Measurements from ENCODE around the gene LRP1B.

Gene LRP1B

DNA sequence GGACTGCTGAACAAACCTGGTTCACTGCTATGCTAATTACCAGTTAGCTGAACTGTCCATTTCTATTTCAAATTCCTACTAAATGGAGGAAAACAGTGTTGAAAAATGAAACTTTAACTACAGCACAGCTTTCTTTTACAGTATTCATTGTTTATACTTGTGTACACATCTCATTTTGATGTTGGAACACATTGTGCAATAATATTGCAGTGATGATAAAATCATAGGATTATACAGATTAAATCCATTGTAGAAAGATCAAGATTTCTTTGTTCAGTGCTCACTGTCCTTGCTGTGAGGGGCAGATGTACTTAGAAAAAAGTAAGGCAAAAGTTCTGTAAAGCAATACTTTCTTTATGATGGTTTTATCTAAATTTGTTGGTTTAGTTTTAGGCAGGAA is 1055.1 kb downstream of the LRP1B start:
- Mint-ChIP-seq H3K4me3 (no peak overlapping the region), H3K4me1 (no peaks in the 10 kb centered on the region), H3K27ac (no peak overlapping the region), H3K27me3 (ENCODE audit: low read depth) (no peaks in the 10 kb centered on the region), H3K9me3 (no peaks in the 10 kb centered on the region), H3K36me3 (ENCODE audit: low read depth) (no peaks in the 10 kb centered on the region)
- TF ChIP-seq, protein P1, sequence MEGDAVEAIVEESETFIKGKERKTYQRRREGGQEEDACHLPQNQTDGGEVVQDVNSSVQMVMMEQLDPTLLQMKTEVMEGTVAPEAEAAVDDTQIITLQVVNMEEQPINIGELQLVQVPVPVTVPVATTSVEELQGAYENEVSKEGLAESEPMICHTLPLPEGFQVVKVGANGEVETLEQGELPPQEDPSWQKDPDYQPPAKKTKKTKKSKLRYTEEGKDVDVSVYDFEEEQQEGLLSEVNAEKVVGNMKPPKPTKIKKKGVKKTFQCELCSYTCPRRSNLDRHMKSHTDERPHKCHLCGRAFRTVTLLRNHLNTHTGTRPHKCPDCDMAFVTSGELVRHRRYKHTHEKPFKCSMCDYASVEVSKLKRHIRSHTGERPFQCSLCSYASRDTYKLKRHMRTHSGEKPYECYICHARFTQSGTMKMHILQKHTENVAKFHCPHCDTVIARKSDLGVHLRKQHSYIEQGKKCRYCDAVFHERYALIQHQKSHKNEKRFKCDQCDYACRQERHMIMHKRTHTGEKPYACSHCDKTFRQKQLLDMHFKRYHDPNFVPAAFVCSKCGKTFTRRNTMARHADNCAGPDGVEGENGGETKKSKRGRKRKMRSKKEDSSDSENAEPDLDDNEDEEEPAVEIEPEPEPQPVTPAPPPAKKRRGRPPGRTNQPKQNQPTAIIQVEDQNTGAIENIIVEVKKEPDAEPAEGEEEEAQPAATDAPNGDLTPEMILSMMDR (IDR thresholded peaks at IDR 0.05; ENCODE audit: unreplicated experiment in 3 of 3): no peak

DNA sequence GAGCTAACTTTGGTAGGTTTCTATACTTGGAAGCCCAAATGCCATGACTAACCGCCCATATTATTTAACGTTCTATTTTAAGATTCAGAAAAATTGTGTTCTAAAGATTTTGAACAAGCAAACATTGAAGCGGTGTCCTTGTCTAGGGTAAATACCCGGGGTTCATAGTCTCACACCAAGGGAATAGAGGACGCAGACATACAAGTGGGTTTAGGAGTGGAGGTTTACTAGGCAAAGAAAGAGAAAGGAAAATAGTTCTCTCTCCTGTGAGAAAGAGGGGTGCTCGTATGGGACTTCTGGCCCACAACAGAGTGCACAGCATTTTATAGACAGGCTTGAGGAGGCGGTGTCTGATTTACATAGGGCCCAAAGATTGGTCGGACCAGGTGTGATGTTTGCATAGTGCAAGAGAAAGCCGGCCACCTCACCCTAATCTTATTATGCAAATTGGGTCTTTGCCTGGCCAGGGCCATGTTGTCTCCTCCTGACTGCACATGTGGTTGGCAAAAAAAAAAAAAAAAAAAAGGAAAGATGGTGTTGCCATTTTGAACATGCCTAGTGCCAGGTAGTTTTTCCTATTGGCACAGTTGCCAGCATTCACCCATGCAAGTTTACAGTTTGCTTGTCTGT is 1062.6 kb downstream of the LRP1B start:
- Mint-ChIP-seq H3K9me3 (no peaks in the 10 kb centered on the region), H3K4me1 (no peaks in the 10 kb centered on the region), H3K27me3 (ENCODE audit: low read depth) (no peaks in the 10 kb centered on the region)

DNA sequence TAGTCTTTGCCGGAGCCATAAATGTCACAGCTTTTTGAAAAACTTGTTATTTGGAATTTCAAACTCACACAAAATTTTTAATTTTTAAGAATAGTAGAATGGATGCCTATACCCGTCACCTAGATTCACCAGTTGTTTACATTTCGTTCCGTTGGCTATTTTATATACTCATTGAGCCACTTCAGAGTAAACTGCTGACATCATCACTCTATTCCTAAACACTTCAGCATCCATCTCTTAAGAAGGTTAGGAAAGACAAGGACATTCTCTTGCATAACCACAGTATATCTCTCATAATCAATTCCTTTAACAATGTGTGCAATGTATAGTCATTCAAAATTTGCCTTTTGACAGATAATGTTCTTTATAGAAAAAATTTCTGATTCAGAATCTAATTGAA is 1065.8 kb downstream of the LRP1B start:
- Mint-ChIP-seq H3K36me3 (ENCODE audit: low read depth) (no peaks in the 10 kb centered on the region), H3K4me3 (no peak overlapping the region), H3K27ac (no peak overlapping the region), H3K4me1 (no peaks in the 10 kb centered on the region), H3K27me3 (ENCODE audit: low read depth) (no peaks in the 10 kb centered on the region), H3K9me3 (no peaks in the 10 kb centered on the region)
- TF ChIP-seq, protein P1 (IDR thresholded peaks at IDR 0.05; ENCODE audit: unreplicated experiment in 3 of 3): no peak

More for the DNA sequence above, 1062.6 kb downstream of the LRP1B start:
- TF ChIP-seq, protein P1 (IDR thresholded peaks at IDR 0.05; ENCODE audit: unreplicated experiment in 3 of 3): no peak
- Mint-ChIP-seq H3K27ac (no peak overlapping the region), H3K4me3 (no peak overlapping the region), H3K36me3 (ENCODE audit: low read depth) (no peaks in the 10 kb centered on the region)

DNA sequence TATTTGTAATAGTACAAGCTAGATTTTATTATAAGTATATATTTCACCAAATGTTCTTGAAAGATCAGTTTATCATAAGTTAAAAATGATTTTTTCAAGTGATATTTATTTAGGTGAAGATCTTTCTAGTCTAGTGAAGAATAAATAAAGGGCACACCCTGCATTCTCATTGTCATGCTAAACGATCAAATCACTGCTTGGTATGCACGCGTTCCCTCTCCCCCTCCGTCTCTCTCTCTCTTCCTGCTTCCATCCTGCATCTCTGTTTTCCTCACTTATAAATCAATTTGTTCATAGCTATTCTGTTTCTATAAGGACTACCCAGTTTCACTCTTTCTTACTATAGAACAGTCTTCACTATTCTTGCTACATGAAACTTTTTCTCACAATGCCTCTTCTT is 1067.4 kb downstream of the LRP1B start:
- Mint-ChIP-seq H3K27me3 (ENCODE audit: low read depth) (no peaks in the 10 kb centered on the region), H3K9me3 (no peaks in the 10 kb centered on the region), H3K4me1 (no peaks in the 10 kb centered on the region), H3K27ac (no peak overlapping the region), H3K4me3 (no peak overlapping the region), H3K36me3 (ENCODE audit: low read depth) (no peaks in the 10 kb centered on the region)
- TF ChIP-seq, protein P1 (IDR thresholded peaks at IDR 0.05; ENCODE audit: unreplicated experiment in 3 of 3): no peak

DNA sequence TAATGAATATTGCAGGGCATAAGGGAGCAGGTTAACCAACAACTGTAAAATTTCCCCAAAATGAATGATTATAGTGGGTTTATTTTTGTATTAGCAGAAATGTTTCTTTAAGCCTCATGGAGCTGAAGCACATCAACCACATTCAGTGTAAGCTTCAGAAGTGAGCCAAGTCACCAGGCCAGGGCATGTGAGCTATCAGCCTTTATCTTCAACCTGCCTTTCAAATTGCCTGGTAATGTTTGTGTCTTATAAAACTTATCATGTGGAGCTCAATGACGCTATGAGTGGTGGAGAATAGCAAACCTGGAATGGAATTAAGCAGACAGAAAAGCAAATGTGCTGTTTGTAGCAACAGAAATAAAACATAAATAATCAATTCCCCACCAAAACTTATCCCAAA is 1068.4 kb downstream of the LRP1B start:
- no peaks in the 10 kb centered on the region for H3K4me1 Mint-ChIP-seq
- no peaks in the 10 kb centered on the region for H3K9me3 Mint-ChIP-seq
- no peaks in the 10 kb centered on the region for H3K27me3 Mint-ChIP-seq (ENCODE audit: low read depth)
- TF ChIP-seq, protein P1 (IDR thresholded peaks at IDR 0.05; ENCODE audit: unreplicated experiment in 3 of 3): no peak
- no peak overlapping the region for H3K4me3 Mint-ChIP-seq
- no peak overlapping the region for H3K27ac Mint-ChIP-seq
- no peaks in the 10 kb centered on the region for H3K36me3 Mint-ChIP-seq (ENCODE audit: low read depth)

DNA sequence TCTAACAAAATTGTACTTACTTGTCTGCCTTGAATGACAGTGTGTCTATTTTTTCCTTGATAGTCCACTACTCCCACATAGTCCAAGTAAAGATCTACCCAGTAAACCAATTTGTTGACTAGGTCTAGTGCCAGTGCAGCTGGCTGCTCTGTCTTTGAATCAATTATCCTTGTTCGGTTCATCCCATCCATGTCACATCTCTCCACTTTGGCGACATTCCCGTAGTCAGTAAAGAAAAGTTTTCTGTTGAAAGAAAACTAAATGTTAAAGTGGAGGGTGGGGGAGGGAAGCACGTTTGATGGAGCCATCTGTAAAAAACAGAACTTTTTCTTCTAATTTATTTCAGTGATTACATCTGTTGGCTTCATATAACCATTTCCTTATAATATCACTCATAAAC is 1068.8 kb downstream of the LRP1B start:
- Mint-ChIP-seq H3K4me1 (no peaks in the 10 kb centered on the region), H3K27me3 (ENCODE audit: low read depth) (no peaks in the 10 kb centered on the region), H3K36me3 (ENCODE audit: low read depth) (no peaks in the 10 kb centered on the region), H3K9me3 (no peaks in the 10 kb centered on the region), H3K27ac (no peak overlapping the region), H3K4me3 (no peak overlapping the region)
- TF ChIP-seq, protein P1 (IDR thresholded peaks at IDR 0.05; ENCODE audit: unreplicated experiment in 3 of 3): no peak

Data from nephron (organoid).